Endothelial cell of umbilical vein (primary cell): Measurements from ENCODE around the gene USP19. TPM values are rescaled to one million over a fixed set of nuclear protein-coding genes. Genes with fewer than 3 reads are reported as not detected.

ENCODE experiments used
- BruUV-seq: library from RNA; stranded (reverse); fragments of 400-500 nt; replicated peaks from 2 replicates; lab custom pipeline; 2021; lab: Mats Ljungman, UMichigan
- CTCF ChIA-PET: fragments of 300-600, 350-600 bp; sonication (Branson Sonifier 250); formaldehyde crosslinking; loops from one replicate; lab custom pipeline; 2021; ENCODE audit warnings: antibody characterized with exemption, inconsistent platforms; lab: Charles Lee
- POLR2A ChIA-PET: fragments of 300-600, 350-600 bp; sonication (Branson Sonifier 250); formaldehyde crosslinking; loops from one replicate; lab custom pipeline; 2021; ENCODE audit warnings: antibody characterized with exemption, inconsistent platforms; lab: Charles Lee
- DNase-seq: peaks from one replicate; pipeline ENCODE4 v3.0.0-alpha.2; 2011; ENCODE audit warnings: low read depth, low spot score
- FAIRE-seq: peaks from 2 replicates; lab custom pipeline; 2011; peaks lifted over from hg19 to GRCh38; lab: Jason Lieb, UNC
- H2AFZ ChIP-seq: 2 replicates; pipeline ENCODE4 v1.6.0; 2012; ENCODE audit warnings: low read depth, low read length, control low read depth, inconsistent platforms
- H3K27ac ChIP-seq: 2 replicates; pipeline ENCODE4 v1.5.1; 2011; ENCODE audit warnings: low read depth, mild to moderate bottlenecking, control low read depth, low read length, moderate library complexity; ENCODE audit not compliant: insufficient read depth
- H3K27me3 ChIP-seq, 2 experiments: 2 replicates each; pipeline versions ENCODE4 v1.6.0 to v1.6.1; 2011; ENCODE audit warnings: low read length in 2 of 2, mixed read lengths in 1 of 2; ENCODE audit not compliant: control insufficient read depth in 2 of 2, insufficient read depth in 2 of 2
- H3K36me3 ChIP-seq, 2 experiments: 2 replicates in 1 of 2; 3 replicates in 1 of 2; pipeline ENCODE4 v1.5.1; 2011; ENCODE audit warnings: low read length in 2 of 2, mild to moderate bottlenecking in 1 of 2, moderate library complexity in 1 of 2; ENCODE audit not compliant: control insufficient read depth in 2 of 2, insufficient read depth in 2 of 2; ENCODE audit errors: extremely low read depth in 1 of 2
- H3K4me1 ChIP-seq: 3 replicates; pipeline ENCODE4 v1.5.1; 2011; ENCODE audit warnings: mild to moderate bottlenecking, low read length; ENCODE audit not compliant: control insufficient read depth, insufficient read depth; ENCODE audit errors: extremely low read depth
- H3K4me2 ChIP-seq: 2 replicates; pipeline ENCODE4 v1.6.1; 2011; ENCODE audit warnings: low read length, control low read depth, mixed read lengths; ENCODE audit not compliant: insufficient read depth
- H3K4me3 ChIP-seq, 3 experiments: fragments of 200-600 bp in 1 of 3; sonication (generic), shearing (Covaris generic) in 1 of 3; replicated peaks in 1 of 3; 2 replicates each; pipeline ENCODE4 v1.5.1; 2011 to 2016; ENCODE audit warnings: control low read depth in 3 of 3, low read length in 3 of 3, mild to moderate bottlenecking in 2 of 3, inconsistent platforms in 1 of 3, low read depth in 1 of 3, moderate library complexity in 1 of 3; ENCODE audit not compliant: insufficient read depth in 1 of 3
- H3K79me2 ChIP-seq: 2 replicates; pipeline ENCODE4 v1.6.0; 2012; ENCODE audit warnings: low read length, inconsistent platforms; ENCODE audit not compliant: control insufficient read depth, insufficient read depth
- H3K9ac ChIP-seq: replicated peaks from 2 replicates; pipeline ENCODE3; 2011; ENCODE audit warnings: low read length, control low read depth; ENCODE audit not compliant: insufficient read depth; ENCODE audit errors: extremely low read depth
- H3K9me1 ChIP-seq: replicated peaks from 3 replicates; pipeline ENCODE4 v1.6.0; 2011; ENCODE audit warnings: mild to moderate bottlenecking, low read length; ENCODE audit not compliant: control insufficient read depth, insufficient read depth; ENCODE audit errors: extremely low read depth
- H3K9me3 ChIP-seq: replicated peaks from 2 replicates; pipeline ENCODE4 v1.5.1; 2012; ENCODE audit warnings: low read length, inconsistent platforms; ENCODE audit not compliant: control insufficient read depth, insufficient read depth
- H4K20me1 ChIP-seq: replicated peaks from 2 replicates; pipeline ENCODE3; 2011; ENCODE audit warnings: mild to moderate bottlenecking, low read length; ENCODE audit not compliant: control insufficient read depth, insufficient read depth; ENCODE audit errors: extremely low read depth
- CTCF ChIP-seq, 2 donors: IDR thresholded peaks; 1 replicate in 1 of 2; 2 replicates in 1 of 2; pipeline ENCODE4 v1.5.1; 2011; ENCODE audit warnings: low read length in 2 of 2, mild to moderate bottlenecking in 2 of 2, moderate library complexity in 2 of 2, control low read depth in 1 of 2, inconsistent platforms in 1 of 2, low read depth in 1 of 2; ENCODE audit not compliant: insufficient read depth in 1 of 2; ENCODE audit errors: extremely low read depth in 1 of 2
- EZH2 ChIP-seq: IDR thresholded peaks from 2 replicates; pipeline ENCODE4 v1.6.1; 2012; ENCODE audit warnings: borderline replicate concordance, low read depth, mild to moderate bottlenecking, moderate library complexity, low read length, inconsistent platforms; ENCODE audit not compliant: severe bottlenecking
- FOS ChIP-seq: IDR thresholded peaks from 2 replicates; pipeline ENCODE4 v1.6.1; 2011; ENCODE audit warnings: mild to moderate bottlenecking, low read length, moderate library complexity, borderline replicate concordance; ENCODE audit not compliant: insufficient read depth
- GATA2 ChIP-seq: IDR thresholded peaks from 2 replicates; pipeline ENCODE4 v1.7.0; 2011; ENCODE audit warnings: low read depth, mild to moderate bottlenecking, moderate library complexity, mixed read lengths, low read length; ENCODE audit not compliant: insufficient read length, insufficient read depth
- JUN ChIP-seq: IDR thresholded peaks from 2 replicates; pipeline ENCODE4 v1.6.1; 2011; ENCODE audit warnings: borderline replicate concordance, low read depth; ENCODE audit not compliant: insufficient read length, insufficient read depth
- MYC ChIP-seq: IDR thresholded peaks from one replicate; pipeline ENCODE4 v1.6.1; 2011; ENCODE audit warnings: mild to moderate bottlenecking, low read depth, low read length
- POLR2A ChIP-seq: IDR thresholded peaks from 2 replicates; pipeline ENCODE4 v1.6.1; 2012; ENCODE audit warnings: low read depth, mild to moderate bottlenecking, control low read depth, low read length
- POLR2AphosphoS5 ChIP-seq: IDR thresholded peaks from 2 replicates; pipeline ENCODE4 v1.6.1; 2012; ENCODE audit warnings: low read depth, mild to moderate bottlenecking, control low read depth, low read length, moderate library complexity; ENCODE audit not compliant: insufficient read depth
- dilution Hi-C: fragments of 300-500 bp; cut with MboI; formaldehyde crosslinking; loops from one replicate; pipeline ENCODE4 v1.15.0; 2019; ENCODE audit warnings: low sequenced_read_pairs; ENCODE audit not compliant: extremely low pct_ligation_motif_present
- intact Hi-C: fragments of 100-400 bp; cut with micrococcal nuclease; formaldehyde crosslinking; loops from one replicate; pipeline ENCODE4 v1.10.0; 2022
- polyA plus RNA-seq, 4 experiments: library from polyadenylated mRNA; depleted of rRNA in 3 of 4; stranded (reverse) in 3 of 4; unstranded in 1 of 4; fragments of >200 nt; gene quantifications; 2 replicates each; pipeline versions ENCODE4 v1.2.1 to v1.2.3, GENCODE V29; 2011 to 2012; ENCODE audit warnings: missing spikeins in 1 of 4
- total RNA-seq: library from RNA; stranded (reverse); gene quantifications from 2 replicates; pipeline ENCODE4 v1.2.3, GENCODE V29; 2021
- TF ChIP-seq, protein P1 (sequence below): IDR thresholded peaks from 2 replicates; pipeline ENCODE4 v1.6.1; 2011; ENCODE audit not compliant: insufficient read depth, insufficient read length

Gene USP19
- total and polyA plus RNA-seq, 2 donors (not counting 3 experiments of a cell fraction or from before 2014, with no cell fraction given): 31.3 to 39.1 TPM

DNA sequence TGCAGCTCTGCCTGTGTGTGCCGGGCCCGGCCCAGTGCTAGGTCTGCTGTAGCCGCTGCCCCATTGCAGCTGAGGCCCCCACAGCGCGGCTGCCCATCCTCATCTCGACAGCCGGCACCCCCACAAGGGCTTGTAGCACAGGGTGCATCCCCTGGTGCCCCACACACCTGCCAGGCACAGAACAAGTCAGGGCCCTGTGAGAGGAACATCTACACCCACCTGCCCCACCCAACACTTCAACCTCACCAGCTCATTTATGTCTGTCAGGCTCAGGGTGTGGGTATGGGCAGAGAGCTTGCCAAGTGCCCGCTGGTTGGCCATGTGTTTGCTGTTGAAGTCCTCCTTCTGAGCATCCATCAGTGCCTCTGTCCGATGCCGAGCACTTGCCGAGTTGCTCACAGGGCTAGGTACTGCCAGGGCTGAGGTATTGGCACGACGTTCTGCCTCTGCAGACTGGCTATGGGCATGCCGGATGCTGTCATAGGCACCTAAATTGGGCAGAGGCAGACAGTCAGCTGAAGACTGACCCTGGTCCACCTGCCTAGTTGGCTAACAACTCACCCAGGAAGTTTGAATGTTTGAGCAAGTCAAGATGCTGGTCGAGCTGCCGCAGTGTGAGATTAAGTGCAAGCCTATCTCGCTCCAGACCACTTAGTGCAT is 2.4 kb upstream of the USP19 start:
- H2AFZ ChIP-seq: no peak overlapping the region
- TF ChIP-seq CTCF (IDR thresholded peaks at IDR 0.05; ENCODE audit: extremely low read depth in 1 of 2, insufficient read depth in 1 of 2, low read depth in 1 of 2, low read length in 2 of 2) (no peak), GATA2 (no peak), MYC (no peak), POLR2A (no peak), POLR2AphosphoS5 (no peak), EZH2 (no peak), FOS (no peak), JUN (no peak)
- TF ChIP-seq, protein P1, sequence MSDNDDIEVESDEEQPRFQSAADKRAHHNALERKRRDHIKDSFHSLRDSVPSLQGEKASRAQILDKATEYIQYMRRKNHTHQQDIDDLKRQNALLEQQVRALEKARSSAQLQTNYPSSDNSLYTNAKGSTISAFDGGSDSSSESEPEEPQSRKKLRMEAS: no peak
- H3K27me3 ChIP-seq: no peaks in the 10 kb centered on the region
- no peak overlapping the region for H3K4me2 ChIP-seq
- intact Hi-C loops (no loop called here), dilution Hi-C loops (no loop called here)
- H3K9ac ChIP-seq: no peak overlapping the region
- peaks cover 12% of the 10 kb centered on the region for H3K4me1 ChIP-seq
- no peak overlapping the region for H3K4me3 ChIP-seq
- peaks cover 14% of the 10 kb centered on the region for H3K79me2 ChIP-seq
- no peak overlapping the region for H3K27ac ChIP-seq
- ChIA-PET CTCF (interaction anchor here (1.1 kb wide), 1 partner anchor 9 kb away, joined by 3 read pairs; the partner anchor contains the start of gene LAMB2), POLR2A (no interaction called here)
- H3K9me1 ChIP-seq: no peaks in the 10 kb centered on the region
- no TSS peak for BruUV-seq
- FAIRE-seq: no peak
- no peak for DNase-seq
- no peaks in the 10 kb centered on the region for H4K20me1 ChIP-seq
- no peaks in the 10 kb centered on the region for H3K9me3 ChIP-seq
- peaks cover 5 to 54% of the 10 kb centered on the region in 2 experiments for H3K36me3 ChIP-seq
